Naive thymus-derived CD8-positive, alpha-beta T cell (primary cell): ENCODE data around the gene SETD3. TPM values are rescaled to one million over a fixed set of nuclear protein-coding genes. Genes with fewer than 3 reads are reported as not detected.
A peak's percentile ranks its signal among the peaks of the same experiment; 100 is the strongest.

Source experiments
- ATAC-seq, 2 donors: fragments of 150-1000 bp; cut with Tn5 transposase in 1 of 2; sonication (Bioruptor Pico), chemical (Tn5 transposase) in 1 of 2; 1 replicate in 1 of 2; 2 replicates in 1 of 2; pipeline ENCODE4 v1.10.0; 2021; ENCODE audit warnings: mild to moderate bottlenecking in 2 of 2, moderate library complexity in 2 of 2
- POLR2A ChIA-PET: fragments of 350-600 bp; sonication (Branson Sonifier 250); formaldehyde crosslinking; loops from one replicate; lab custom pipeline; 2021; ENCODE audit warnings: antibody characterized with exemption; lab: Charles Lee
- DNase-seq, 10 donors: peaks; one replicate each; pipeline versions ENCODE4 v3.0.0 to v3.0.0-alpha.2; 2020 to 2022
- H3K27ac Mint-ChIP-seq, 10 donors: one replicate each; pipeline ENCODE4 v1.8.0; 2020 to 2022; ENCODE audit warnings: mild to moderate bottlenecking in 10 of 10, mixed read lengths in 10 of 10, moderate library complexity in 4 of 10, inconsistent platforms in 1 of 10
- H3K27me3 Mint-ChIP-seq, 5 donors: one replicate each; pipeline ENCODE4 v1.8.0; 2021 to 2022; ENCODE audit warnings: mixed read lengths in 5 of 5
- H3K36me3 Mint-ChIP-seq, 3 donors: one replicate each; pipeline ENCODE4 v1.8.0; 2020 to 2022; ENCODE audit warnings: mixed read lengths in 3 of 3, mild to moderate bottlenecking in 2 of 3, inconsistent platforms in 1 of 3
- H3K4me1 Mint-ChIP-seq, 4 donors: one replicate each; pipeline ENCODE4 v1.8.0; 2021 to 2022; ENCODE audit warnings: mixed read lengths in 4 of 4
- H3K4me3 Mint-ChIP-seq, 10 donors: one replicate each; pipeline ENCODE4 v1.8.0; 2020 to 2022; ENCODE audit warnings: mild to moderate bottlenecking in 10 of 10, mixed read lengths in 10 of 10, moderate library complexity in 6 of 10, inconsistent platforms in 1 of 10
- H3K9me3 Mint-ChIP-seq, 9 donors: one replicate each; pipeline ENCODE4 v1.8.0; 2020 to 2022; ENCODE audit warnings: mixed read lengths in 9 of 9, mild to moderate bottlenecking in 3 of 9, inconsistent platforms in 1 of 9, moderate library complexity in 1 of 9
- polyA plus RNA-seq, 3 donors: library from polyadenylated mRNA; unstranded; fragments of 300-500 nt; fragmentation: Illumina TruSeq; gene quantifications; one replicate each; pipeline ENCODE4 v1.2.3, GENCODE V29; 2021
- total RNA-seq, 8 experiments: library from RNA in 2 of 8; stranded (reverse) in 2 of 8; gene quantifications; one replicate each; pipeline ENCODE4 v1.2.3 and lab custom pipeline; 2021 to 2026

SETD3 gene
- total and polyA plus RNA-seq, 5 experiments from 2014 or later: 32.2 to 56.8 (median 35.6) TPM

DNA sequence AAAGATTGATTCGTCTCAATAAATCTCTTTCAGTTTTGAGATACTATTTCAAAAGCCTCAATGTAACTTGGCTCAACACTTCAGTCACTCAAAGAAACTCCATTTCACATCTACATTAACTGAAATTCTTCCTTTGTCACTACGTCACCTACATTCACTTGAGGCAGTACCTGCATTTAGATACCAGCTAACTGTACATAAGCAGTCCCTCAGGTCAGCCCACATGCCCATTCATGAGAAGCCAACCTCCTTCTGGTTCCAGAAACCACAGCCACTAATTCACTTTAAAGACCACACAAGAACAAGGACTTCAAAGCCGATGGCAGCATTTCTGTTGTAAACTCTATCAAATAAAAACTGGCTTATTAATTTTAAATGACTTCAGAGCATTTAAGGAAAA, 43.0 kb downstream of the SETD3 start:
- Mint-ChIP-seq H3K27ac (peak overlapping the region in 7 of 10 donors; percentile 27 to 83 (median 64)), H3K4me1 (peaks cover 27 to 65% (median 51%) of the 10 kb centered on the region in 4 donors), H3K27me3 (no peaks in the 10 kb centered on the region), H3K36me3 (peaks cover 3 to 76% (median 23%) of the 10 kb centered on the region in 3 donors), H3K4me3 (peak overlapping the region in 3 of 10 donors; percentile 15 to 63 (median 57)), H3K9me3 (no peaks in the 10 kb centered on the region)
- POLR2A ChIA-PET: no interaction called here
- DNase-seq (no peak), ATAC-seq (no peak)

GRCh38 chr14:99436247-99437180, 44.1 kb downstream of the SETD3 start:
- Mint-ChIP-seq H3K4me1 (peaks cover 24 to 58% (median 42%) of the 10 kb centered on the region in 4 donors), H3K4me3 (peak overlapping the region in 7 of 10 donors; percentile 1 to 66 (median 46)), H3K27ac (peak overlapping the region in 9 of 10 donors; percentile 47 to 91 (median 75)), H3K36me3 (peaks cover 4 to 76% (median 23%) of the 10 kb centered on the region in 3 donors), H3K27me3 (no peaks in the 10 kb centered on the region), H3K9me3 (no peaks in the 10 kb centered on the region)
- DNase-seq: no peak
- no peak for ATAC-seq
- POLR2A ChIA-PET: interaction anchor here (0.7 kb wide), 1 partner anchor 33 kb away, joined by 3 read pairs; no protein-coding TSS in a partner anchor

DNA sequence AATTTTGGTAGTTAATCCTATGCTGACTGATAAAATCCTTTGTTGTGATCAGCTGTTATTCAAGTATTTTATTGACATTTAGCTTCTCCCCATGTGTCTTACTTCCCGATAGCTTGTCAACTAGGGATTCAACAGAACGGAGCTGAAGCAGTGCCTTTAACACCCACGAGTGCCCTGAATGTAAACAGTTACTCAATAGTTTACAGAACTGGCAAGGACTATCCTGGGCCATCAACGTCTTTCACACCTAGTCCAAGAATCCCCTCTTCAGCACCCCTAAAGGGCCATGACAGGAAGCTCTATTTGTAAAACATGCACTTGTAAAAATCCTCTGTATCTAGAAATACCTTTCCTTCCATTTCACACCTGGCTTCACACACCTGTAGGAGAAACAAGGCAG, 45.3 kb downstream of the SETD3 start:
- ATAC-seq: no peak
- Mint-ChIP-seq H3K36me3 (peaks cover 13 to 79% (median 26%) of the 10 kb centered on the region in 3 donors), H3K4me3 (no peak overlapping the region), H3K27me3 (no peaks in the 10 kb centered on the region), H3K4me1 (peaks cover 20 to 60% (median 47%) of the 10 kb centered on the region in 4 donors), H3K9me3 (no peaks in the 10 kb centered on the region), H3K27ac (peak overlapping the region in 4 of 10 donors; percentile 27 to 47 (median 47))
- POLR2A ChIA-PET: interaction anchor here (0.7 kb wide), 2 partner anchors 34 to 47 kb away, joined by 3 read pairs; no protein-coding TSS in a partner anchor
- DNase-seq: no peak

DNA sequence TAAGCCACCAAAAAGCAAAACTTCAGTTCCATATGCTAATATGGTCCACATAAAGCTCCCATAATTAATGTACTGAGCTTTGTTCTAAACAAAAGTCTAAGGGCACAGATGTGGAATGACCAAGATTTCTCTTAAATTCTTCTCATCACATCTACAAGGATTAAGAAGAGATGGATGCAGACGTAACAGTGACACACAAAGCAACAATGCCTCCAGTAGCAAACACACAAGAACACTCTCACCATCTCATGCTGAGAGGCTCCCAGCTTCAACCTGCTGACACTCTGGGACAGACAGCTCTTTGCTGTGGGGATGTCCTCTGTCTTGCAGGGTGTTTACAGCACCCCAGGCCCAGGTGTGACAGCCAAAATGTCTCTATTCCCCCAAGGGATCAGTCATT, 48.2 kb downstream of the SETD3 start:
- Mint-ChIP-seq H3K4me1 (peaks cover 19 to 49% (median 34%) of the 10 kb centered on the region in 4 donors), H3K27ac (no peak overlapping the region), H3K36me3 (peaks cover 25 to 83% (median 50%) of the 10 kb centered on the region in 3 donors)

GRCh38 chr14:99431986-99432385, 48.7 kb downstream of the SETD3 start:
- Mint-ChIP-seq H3K27me3 (no peaks in the 10 kb centered on the region), H3K9me3 (peaks cover 0 to 14% (median 6%) of the 10 kb centered on the region in 9 donors), H3K27ac (no peak overlapping the region), H3K36me3 (peaks cover 25 to 79% (median 51%) of the 10 kb centered on the region in 3 donors), H3K4me3 (no peak overlapping the region), H3K4me1 (peaks cover 15 to 44% (median 29%) of the 10 kb centered on the region in 4 donors)
- DNase-seq: no peak
- no peak for ATAC-seq
- POLR2A ChIA-PET: interaction anchor here (0.6 kb wide), 1 partner anchor 630 kb away, joined by 5 read pairs; no protein-coding TSS in a partner anchor

More for the DNA sequence above, 48.2 kb downstream of the SETD3 start:
- POLR2A ChIA-PET: no interaction called here
- Mint-ChIP-seq H3K27me3 (no peaks in the 10 kb centered on the region), H3K4me3 (no peak overlapping the region), H3K9me3 (peaks cover 0 to 14% (median 6%) of the 10 kb centered on the region in 9 donors)
- ATAC-seq (no peak), DNase-seq (no peak)

GRCh38 chr14:99430491-99430890, 50.2 kb downstream of the SETD3 start:
- Mint-ChIP-seq H3K27me3 (no peaks in the 10 kb centered on the region), H3K4me3 (no peak overlapping the region), H3K27ac (peak overlapping the region in 1 of 10 donors; percentile 17), H3K9me3 (peaks cover 0 to 14% (median 6%) of the 10 kb centered on the region in 9 donors), H3K4me1 (peaks cover 11 to 36% (median 22%) of the 10 kb centered on the region in 4 donors), H3K36me3 (peaks cover 25 to 78% (median 49%) of the 10 kb centered on the region in 3 donors)
- no peak for DNase-seq
- peak in 1 of 2 donors; percentile 42 for ATAC-seq
- POLR2A ChIA-PET: no interaction called here

DNA sequence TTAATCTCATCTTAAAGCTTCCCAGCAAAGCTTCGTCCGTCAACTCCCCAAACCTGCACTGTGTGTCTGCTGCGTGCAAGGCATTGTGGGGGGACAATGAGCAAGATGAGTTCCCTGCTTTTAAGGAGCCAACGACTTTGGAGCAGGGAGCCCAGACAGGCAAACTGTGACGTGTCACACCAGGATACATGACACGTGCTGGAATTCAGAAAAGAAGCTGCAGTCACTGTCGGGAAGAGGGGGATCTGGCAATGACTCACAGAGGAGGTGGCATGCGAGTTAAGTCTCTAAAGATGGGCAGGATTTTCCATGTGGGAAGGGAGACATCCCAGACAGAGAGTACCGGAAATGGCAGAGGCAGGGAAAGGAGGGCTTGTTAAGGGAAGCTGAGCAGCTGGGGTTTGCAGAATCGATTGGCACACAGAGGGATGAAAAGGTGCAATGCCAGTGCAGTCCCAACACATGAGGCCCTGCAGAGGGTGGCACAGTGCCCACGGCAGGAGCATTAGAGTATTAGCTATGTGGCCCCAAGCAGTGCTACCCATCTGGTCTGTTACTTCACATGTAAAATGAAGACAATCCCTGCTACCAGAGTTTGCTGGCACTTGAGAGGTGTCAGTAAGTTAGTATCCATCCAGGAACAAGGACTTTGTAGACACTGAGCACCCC, 52.9 kb downstream of the SETD3 start:
- H3K27me3 Mint-ChIP-seq: no peaks in the 10 kb centered on the region
- ATAC-seq: no peak
- no peak overlapping the region for H3K4me3 Mint-ChIP-seq
- no peak for DNase-seq
- H3K27ac Mint-ChIP-seq: peak overlapping the region in 1 of 10 donors; percentile 43
- H3K4me1 Mint-ChIP-seq: peaks cover 21 to 45% (median 32%) of the 10 kb centered on the region in 4 donors
- H3K36me3 Mint-ChIP-seq: peaks cover 22 to 65% (median 42%) of the 10 kb centered on the region in 3 donors
- POLR2A ChIA-PET: no interaction called here
- H3K9me3 Mint-ChIP-seq: peaks cover 0 to 14% (median 6%) of the 10 kb centered on the region in 9 donors

DNA sequence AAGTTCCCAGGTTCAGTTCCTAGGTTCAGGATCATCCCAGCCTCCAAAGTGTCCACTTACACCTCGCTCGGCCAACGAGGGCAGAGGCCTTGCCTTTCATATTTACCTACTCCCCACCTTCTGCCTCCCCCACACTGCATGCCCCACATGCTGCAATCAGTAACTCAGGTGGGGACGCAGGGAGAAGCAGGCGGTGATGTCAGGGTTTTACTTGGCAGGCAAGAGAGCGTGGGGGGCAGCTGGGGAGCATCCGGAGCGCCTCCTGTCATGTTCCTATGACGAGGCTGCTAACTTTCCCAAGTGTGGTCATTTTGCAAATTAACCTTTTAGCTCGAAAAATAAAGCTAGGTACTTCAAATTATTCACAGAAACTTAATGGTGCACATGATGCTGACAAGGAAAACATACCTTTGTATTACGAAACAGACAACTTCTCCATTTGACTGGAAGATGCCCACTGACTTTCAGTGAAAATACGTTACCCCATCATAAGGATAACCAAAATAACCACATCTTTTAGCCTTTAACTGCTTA, 53.8 kb downstream of the SETD3 start:
- peaks cover 21 to 58% (median 37%) of the 10 kb centered on the region in 3 donors for H3K36me3 Mint-ChIP-seq
- no peak overlapping the region for H3K4me3 Mint-ChIP-seq
- H3K27ac Mint-ChIP-seq: no peak overlapping the region
- ATAC-seq (no peak), DNase-seq (no peak)
- peaks cover 21 to 45% (median 32%) of the 10 kb centered on the region in 4 donors for H3K4me1 Mint-ChIP-seq
- POLR2A ChIA-PET: no interaction called here
- H3K9me3 Mint-ChIP-seq: peaks cover 0 to 14% (median 6%) of the 10 kb centered on the region in 9 donors
- H3K27me3 Mint-ChIP-seq: no peaks in the 10 kb centered on the region

DNA sequence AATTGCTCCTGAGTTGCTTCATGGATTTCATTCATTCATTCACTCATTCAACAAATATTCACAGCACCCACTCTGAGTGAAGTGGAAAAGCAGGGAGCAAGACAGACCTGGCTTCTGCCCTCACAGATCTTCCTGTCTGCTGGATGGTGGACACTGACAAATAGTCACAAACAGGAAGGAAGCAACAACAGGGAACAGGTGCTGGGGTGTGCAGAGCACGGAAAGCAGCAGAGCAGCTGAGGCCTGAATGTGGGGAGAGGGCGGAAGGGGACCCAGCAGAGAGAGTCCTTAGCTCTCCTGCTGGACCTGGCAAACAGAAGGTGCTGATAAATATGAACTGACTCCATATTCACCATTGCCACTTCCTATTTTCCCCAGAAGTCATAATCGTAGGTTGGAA, 54.4 kb downstream of the SETD3 start:
- H3K27ac Mint-ChIP-seq: peak overlapping the region in 3 of 10 donors; percentile 13 to 35 (median 17)
- H3K9me3 Mint-ChIP-seq: peaks cover 0 to 14% (median 6%) of the 10 kb centered on the region in 9 donors
- no peak for ATAC-seq
- H3K27me3 Mint-ChIP-seq: no peaks in the 10 kb centered on the region
- peaks cover 21 to 52% (median 37%) of the 10 kb centered on the region in 3 donors for H3K36me3 Mint-ChIP-seq
- H3K4me1 Mint-ChIP-seq: peaks cover 19 to 45% (median 32%) of the 10 kb centered on the region in 4 donors
- H3K4me3 Mint-ChIP-seq: no peak overlapping the region
- no peak for DNase-seq
- POLR2A ChIA-PET: no interaction called here

- peaks cover 0 to 14% (median 6%) of the 10 kb centered on the region in 9 donors for H3K9me3 Mint-ChIP-seq
- POLR2A ChIA-PET: interaction anchor here (0.6 kb wide), 1 partner anchor 490 kb away, joined by 6 read pairs; no protein-coding TSS in a partner anchor
- DNase-seq (no peak), ATAC-seq (no peak)
- no peak overlapping the region for H3K4me3 Mint-ChIP-seq
- no peaks in the 10 kb centered on the region for H3K27me3 Mint-ChIP-seq
- H3K36me3 Mint-ChIP-seq: peaks cover 11 to 46% (median 28%) of the 10 kb centered on the region in 3 donors
- no peak overlapping the region for H3K27ac Mint-ChIP-seq
- H3K4me1 Mint-ChIP-seq: peaks cover 19 to 38% (median 26%) of the 10 kb centered on the region in 4 donors
Observed at GRCh38 chr14:99425272-99425681, 55.4 kb downstream of the SETD3 start.

DNA sequence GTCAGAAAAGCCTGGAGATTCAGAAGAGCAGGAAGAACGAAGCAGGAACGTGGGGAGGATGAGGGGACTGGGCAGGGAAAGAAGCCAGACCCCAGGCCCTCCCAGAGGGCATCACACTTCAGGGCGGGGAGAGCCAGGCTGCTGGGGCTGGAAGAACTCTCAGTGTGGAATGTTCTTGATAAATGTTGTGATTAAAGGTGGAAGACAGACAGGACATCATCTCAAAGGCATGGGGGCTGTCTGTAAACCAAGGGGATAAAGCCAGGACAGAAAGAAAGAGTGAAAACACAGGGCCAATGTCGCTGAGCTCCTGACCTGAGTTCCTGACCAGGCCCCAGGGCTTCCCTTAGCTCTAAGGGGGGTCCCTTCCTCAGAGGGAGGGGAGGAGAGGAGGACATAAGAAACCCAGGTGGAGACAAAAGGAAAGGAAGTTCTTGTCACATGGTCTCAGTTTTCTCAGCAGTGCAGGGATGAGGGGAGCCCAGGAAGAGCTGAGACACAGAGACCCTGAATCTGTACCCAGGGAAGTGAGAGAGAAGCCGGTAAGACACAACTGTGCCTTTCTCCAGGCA, 56.3 kb downstream of the SETD3 start:
- DNase-seq (no peak), ATAC-seq (no peak)
- POLR2A ChIA-PET: no interaction called here
- Mint-ChIP-seq H3K27me3 (no peaks in the 10 kb centered on the region), H3K27ac (peak overlapping the region in 8 of 10 donors; percentile 6 to 93 (median 70)), H3K4me3 (no peak overlapping the region), H3K4me1 (peaks cover 19 to 34% (median 27%) of the 10 kb centered on the region in 4 donors), H3K36me3 (peaks cover 9 to 40% (median 20%) of the 10 kb centered on the region in 3 donors), H3K9me3 (peaks cover 0 to 13% (median 6%) of the 10 kb centered on the region in 9 donors)
